Measurements from ENCODE around the gene LTA4H.

Gene LTA4H

GRCh38 chr12:96061323-96061722 lies 25.9 kb upstream of the LTA4H start:
- in situ Hi-C loops (cut with MboI; ENCODE audit: low sequenced_read_pairs): loop anchor here (10.0 kb wide), 2 partner anchors 143 to 453 kb away; no protein-coding TSS in a partner anchor

DNA sequence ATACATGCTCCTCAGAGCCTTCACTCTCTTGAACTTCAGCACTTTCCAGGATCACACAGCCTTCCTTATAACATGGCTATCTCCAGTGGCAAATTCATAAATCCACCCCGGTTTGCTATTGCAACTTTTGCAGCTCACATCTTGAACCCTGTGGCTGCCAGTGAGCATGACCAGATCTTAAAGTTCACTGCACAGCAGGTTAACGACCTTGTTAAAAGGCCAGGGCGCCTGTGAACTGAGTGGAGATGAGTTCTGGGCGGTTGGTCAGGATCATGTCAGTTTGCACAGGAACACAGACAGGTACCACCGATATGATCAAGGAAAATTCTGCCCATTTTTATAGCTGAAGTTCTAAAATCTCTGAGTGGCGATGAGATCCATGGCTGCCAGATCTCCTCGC lies 24.7 kb upstream of the LTA4H start:
- in situ Hi-C loops (cut with MboI; ENCODE audit: low sequenced_read_pairs): loop anchor here (10.0 kb wide), 2 partner anchors 145 to 455 kb away; no protein-coding TSS in a partner anchor

DNA sequence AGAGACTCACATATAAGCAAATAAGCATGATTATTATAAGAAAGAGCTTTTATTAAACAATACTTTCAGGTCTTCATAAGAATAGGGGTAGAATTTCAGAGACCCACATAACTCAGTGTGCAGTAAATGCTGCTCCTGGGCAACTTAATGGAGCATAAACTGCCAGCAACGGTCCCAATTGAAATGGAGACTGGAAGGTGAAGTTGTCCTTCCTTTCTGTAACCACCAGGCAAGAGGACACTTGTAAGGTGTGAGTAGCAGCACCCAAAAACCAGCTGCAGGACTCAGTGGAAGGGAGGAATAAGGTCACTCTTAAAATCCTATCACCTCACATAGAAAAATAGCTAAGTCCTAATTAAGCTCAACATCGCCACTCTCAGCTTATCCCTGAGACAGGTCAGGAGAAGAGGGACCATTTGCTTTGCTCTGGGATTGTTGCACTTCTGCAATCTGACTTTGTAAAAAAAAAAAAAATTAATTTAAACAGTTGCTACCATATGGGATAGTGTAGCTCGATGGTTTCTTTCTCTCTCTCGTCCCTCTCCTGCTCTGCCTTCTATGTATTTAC lies 22.7 kb upstream of the LTA4H start:
- in situ Hi-C loops (cut with MboI; ENCODE audit: low sequenced_read_pairs): no loop called here

- in situ Hi-C loops (cut with MboI; ENCODE audit: low sequenced_read_pairs): no loop called here
Measured at GRCh38 chr12:96056646-96057455, 21.5 kb upstream of the LTA4H start.

GRCh38 chr12:96054244-96054610 lies 18.8 kb upstream of the LTA4H start:
- in situ Hi-C loops (cut with MboI; ENCODE audit: low sequenced_read_pairs): no loop called here

DNA sequence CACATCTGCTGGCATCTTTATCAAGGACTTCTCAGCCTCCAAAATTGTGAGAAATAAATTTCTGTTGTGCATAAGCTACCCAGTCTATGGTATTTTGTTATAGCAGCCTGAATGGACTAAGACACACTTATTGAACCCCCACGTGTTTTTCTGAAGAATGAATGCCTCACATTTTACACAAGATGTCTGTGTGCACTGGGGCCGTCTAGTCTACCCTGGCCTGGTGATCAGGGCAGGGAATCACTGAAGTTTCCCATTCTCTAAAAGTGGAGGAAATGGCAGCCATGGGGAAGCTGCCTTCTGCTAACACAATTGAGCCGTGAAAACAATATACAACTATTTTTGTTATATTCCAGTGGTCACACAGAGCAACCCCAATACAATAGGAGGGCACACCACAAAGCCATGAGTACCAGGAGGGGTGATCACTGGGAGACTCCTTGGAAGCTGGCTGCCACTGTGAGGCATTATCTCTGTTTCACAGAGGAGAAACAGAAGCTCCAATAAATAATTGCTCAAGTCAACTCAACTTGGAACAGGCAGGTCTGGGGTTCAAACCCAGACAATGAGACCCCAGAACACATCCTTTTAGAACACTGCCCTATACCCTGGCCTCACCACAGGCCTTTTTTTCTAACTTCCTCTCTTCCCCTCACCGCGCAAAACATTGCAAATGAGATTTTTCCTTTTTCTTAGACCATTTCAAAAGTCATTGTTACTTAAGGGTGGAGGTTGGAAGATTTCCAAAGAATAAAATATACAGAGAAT lies 18.3 kb upstream of the LTA4H start:
- in situ Hi-C loops (cut with MboI; ENCODE audit: low sequenced_read_pairs): no loop called here

GRCh38 chr12:96051756-96052485 lies 16.5 kb upstream of the LTA4H start:
- in situ Hi-C loops (cut with MboI; ENCODE audit: low sequenced_read_pairs): no loop called here

- in situ Hi-C loops (cut with MboI; ENCODE audit: low sequenced_read_pairs): no loop called here
Measured at GRCh38 chr12:96050139-96050538, 14.8 kb upstream of the LTA4H start.

DNA sequence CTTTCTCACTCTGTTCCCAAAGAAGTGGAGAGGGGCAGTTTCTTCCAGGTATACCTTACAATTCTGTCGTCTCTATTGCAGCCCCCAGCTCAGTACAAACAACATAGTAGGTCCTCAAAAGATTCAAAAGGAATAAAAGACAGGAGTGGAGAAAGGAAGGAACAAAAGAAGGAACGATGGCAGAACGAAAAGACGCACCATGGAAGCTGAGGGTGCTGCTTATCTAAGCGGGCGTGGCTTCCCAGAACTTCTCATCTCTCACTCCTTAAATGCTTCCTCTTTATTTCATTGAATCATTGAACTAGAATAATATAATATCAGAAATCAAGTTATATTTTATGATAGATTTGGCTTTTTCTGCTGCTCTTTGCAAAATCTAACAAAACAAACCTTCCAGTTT lies 13.7 kb upstream of the LTA4H start:
- in situ Hi-C loops (cut with MboI; ENCODE audit: low sequenced_read_pairs): no loop called here

- in situ Hi-C loops (cut with MboI; ENCODE audit: low sequenced_read_pairs): no loop called here
Measured at GRCh38 chr12:96048393-96048969, 13.1 kb upstream of the LTA4H start.

DNA sequence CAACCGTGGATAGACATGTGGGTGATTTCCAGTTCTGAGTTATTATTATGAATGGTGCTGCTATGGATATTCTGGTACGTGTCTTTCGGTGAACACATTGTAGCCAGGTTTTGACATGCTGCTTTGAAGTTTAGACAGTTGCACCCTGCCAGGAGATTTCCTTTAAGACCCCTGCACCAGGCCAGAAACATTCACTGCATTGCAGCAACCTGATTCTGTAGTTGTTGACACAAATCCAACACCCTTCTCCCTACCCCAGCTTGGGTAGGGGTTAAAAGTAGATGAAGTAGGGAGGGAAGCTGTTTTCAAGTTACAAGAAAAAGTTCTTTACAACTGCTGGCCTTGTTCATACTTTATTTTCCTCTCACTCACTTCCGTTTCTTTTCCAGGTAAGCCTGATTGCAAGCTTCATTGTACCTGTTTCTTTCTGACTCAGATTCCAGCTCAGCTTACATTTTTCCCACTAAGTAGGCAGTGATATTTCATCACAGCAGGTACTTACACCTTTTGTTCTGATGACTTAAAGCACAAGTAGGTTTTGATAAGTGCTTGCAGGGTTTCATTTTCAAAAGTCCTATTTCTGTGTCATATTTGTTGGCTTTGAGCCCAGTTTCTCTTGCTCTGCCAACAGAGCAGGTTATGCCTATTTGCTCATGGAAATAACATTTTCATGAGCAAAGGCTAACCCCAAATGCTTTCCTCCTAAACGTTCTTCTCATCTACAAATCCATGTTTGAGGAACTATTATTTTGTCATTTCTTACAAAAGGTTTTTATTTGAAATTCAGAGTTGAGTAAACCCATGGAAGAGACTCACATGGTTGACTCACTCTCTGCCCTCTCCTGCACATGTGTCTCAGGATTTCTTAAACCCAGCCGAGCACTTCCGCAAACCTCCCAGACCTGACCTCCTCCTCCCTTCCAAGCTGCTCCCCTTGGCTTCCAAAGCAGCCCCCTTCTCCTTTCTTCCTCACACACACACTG lies 12.1 kb upstream of the LTA4H start:
- in situ Hi-C loops (cut with MboI; ENCODE audit: low sequenced_read_pairs): no loop called here

GRCh38 chr12:96046543-96047228 lies 11.3 kb upstream of the LTA4H start:
- in situ Hi-C loops (cut with MboI; ENCODE audit: low sequenced_read_pairs): no loop called here

DNA sequence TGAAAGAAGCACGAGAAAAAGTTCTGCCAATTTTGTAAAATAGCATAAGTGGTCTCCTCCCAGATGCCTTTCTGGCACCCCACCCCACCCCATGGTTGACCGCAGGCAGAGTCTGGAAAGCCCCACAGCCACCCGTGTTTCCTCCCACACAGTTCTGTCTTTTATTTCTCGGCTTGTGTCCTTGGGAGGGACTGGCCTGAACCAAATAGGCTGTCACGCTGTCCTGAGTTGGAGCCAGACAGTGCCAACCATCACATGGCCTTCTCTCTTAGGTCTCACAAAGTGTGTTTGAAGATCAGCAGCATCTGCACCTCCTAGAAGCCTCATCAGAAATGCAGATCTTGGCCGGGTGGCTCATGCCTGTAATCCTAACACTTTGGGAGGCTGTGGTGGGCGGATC lies 10.2 kb upstream of the LTA4H start:
- in situ Hi-C loops (cut with MboI; ENCODE audit: low sequenced_read_pairs): no loop called here

DNA sequence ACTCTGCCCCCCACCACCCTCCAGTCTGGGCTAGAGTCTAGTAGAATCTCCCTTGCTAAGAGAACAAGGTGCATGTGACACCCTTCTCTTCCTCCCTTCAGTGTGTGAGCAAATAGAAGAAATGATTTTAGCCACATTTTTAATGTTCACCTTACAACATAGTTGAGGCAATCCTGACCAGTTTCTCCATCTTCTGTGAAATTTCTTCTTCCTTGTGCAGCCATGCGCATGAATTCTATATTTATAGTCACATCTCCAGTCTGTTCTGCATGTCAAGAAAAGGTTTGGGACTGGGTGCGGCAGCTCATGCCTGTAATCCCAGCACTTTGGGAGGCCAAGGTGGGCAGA lies 9.5 kb upstream of the LTA4H start:
- in situ Hi-C loops (cut with MboI; ENCODE audit: low sequenced_read_pairs): no loop called here

- in situ Hi-C loops (cut with MboI; ENCODE audit: low sequenced_read_pairs): no loop called here
Measured at GRCh38 chr12:96044017-96044942, 8.9 kb upstream of the LTA4H start.

GRCh38 chr12:96041181-96041580 lies 5.8 kb upstream of the LTA4H start:
- in situ Hi-C loops (cut with MboI; ENCODE audit: low sequenced_read_pairs): no loop called here

DNA sequence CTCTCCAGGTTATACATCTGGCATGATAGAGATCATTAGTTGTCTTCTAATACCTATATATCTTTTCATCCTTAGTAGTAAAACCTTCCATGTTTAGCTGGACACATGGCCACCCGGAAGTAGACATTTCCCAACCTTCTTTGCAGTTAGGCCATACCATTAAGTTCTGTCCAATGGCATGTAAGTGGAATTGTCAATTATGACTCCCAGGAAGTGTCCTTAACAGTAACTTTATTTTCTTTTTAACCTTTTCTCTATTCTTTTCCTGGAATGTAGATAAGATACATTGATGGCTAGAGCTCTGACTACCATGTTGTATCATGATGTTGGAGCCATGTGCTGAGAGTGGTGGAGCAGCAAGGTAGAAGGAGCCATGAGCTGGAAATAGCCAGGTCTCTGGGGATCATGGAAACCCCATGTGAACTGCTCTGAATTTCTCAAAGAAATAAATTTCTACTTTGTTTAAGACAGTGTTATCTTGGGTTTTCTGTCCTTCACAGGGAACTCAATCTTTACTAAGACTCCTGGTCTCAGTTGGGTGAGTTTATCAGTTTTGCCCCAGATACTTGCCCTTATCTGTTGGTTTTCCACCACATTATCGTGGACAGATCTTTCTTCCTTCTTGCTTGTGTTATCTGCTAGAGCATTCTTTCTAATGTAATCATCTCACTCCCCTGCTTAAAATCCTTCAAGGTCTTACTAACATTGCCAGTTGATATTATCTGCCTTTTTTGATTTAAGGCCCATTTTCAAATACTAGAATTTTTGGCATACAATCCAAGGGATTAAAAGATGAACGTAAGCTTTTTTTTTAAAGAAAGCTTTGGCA lies 5.1 kb upstream of the LTA4H start:
- in situ Hi-C loops (cut with MboI; ENCODE audit: low sequenced_read_pairs): no loop called here
